Activated T-cell treated with anti-CD3 and anti-CD28 coated beads, Interleukin-2, amount 50 U/mL, for 1 hour (primary cell): ENCODE measurements around the gene GJB4.
"Not testable (repeated sequence)": the region's sequence is repeated elsewhere in the genome, so short reads cannot be mapped to it uniquely, and the experiment has no call there.

Source experiments
- DNase-seq: peaks from one replicate; pipeline ENCODE4 v3.0.0-alpha.2; 2020

The GJB4 gene

GRCh38 chr1:34746785-34747637 lies 12.5 kb upstream of the GJB4 start:
- no peak for DNase-seq

- DNase-seq = no peak
These were observed 11.9 kb upstream of the GJB4 start for GRCh38 chr1:34747638-34747941.

- DNase-seq = no peak
These were observed 9.5 kb upstream of the GJB4 start for GRCh38 chr1:34749992-34750391.

GRCh38 chr1:34750610-34751009 lies 8.9 kb upstream of the GJB4 start:
- DNase-seq = no peak

GRCh38 chr1:34753163-34753562 lies 6.4 kb upstream of the GJB4 start:
- no peak for DNase-seq

- DNase-seq = no peak
These were observed 4.4 kb upstream of the GJB4 start, which contains the start of gene GJB5 for GRCh38 chr1:34754964-34755637. Gene GJB5, plus strand, starts transcription at chr1:34755047. Its CDS starts 2,284 bp downstream, at chr1:34757331.

GRCh38 chr1:34755961-34756360 lies 3.6 kb upstream of the GJB4 start:
- DNase-seq = no peak

- DNase-seq = no peak
These were observed 2.2 kb upstream of the GJB4 start for GRCh38 chr1:34757386-34757785.

DNA sequence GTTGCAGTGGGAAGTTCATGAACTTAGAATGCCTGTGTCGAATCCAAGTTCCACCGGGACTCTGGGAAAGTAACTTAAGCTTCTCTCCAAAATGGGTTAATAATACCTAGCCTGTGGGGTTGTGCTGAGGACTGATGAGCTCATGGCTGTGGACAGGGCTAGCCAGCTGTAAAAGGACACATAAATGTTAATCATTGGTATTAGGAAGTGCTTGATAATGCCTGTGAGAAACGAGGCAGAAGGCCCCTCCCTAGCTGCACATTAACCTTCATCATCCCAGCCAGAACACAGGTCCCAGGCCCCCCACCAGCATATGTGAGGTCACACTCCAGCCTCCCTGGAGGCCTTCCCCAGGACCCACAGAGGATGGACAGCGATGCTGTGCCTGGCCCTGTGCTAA lies 789 bp upstream of the GJB4 start:
- DNase-seq = no peak

DNA sequence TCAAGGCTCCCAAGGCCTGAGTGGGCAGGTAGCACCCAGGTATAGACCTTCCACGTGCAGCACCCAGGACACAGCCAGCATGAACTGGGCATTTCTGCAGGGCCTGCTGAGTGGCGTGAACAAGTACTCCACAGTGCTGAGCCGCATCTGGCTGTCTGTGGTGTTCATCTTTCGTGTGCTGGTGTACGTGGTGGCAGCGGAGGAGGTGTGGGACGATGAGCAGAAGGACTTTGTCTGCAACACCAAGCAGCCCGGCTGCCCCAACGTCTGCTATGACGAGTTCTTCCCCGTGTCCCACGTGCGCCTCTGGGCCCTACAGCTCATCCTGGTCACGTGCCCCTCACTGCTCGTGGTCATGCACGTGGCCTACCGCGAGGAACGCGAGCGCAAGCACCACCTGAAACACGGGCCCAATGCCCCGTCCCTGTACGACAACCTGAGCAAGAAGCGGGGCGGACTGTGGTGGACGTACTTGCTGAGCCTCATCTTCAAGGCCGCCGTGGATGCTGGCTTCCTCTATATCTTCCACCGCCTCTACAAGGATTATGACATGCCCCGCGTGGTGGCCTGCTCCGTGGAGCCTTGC lies 1.7 kb downstream of the GJB4 start:
- DNase-seq = no peak

DNA sequence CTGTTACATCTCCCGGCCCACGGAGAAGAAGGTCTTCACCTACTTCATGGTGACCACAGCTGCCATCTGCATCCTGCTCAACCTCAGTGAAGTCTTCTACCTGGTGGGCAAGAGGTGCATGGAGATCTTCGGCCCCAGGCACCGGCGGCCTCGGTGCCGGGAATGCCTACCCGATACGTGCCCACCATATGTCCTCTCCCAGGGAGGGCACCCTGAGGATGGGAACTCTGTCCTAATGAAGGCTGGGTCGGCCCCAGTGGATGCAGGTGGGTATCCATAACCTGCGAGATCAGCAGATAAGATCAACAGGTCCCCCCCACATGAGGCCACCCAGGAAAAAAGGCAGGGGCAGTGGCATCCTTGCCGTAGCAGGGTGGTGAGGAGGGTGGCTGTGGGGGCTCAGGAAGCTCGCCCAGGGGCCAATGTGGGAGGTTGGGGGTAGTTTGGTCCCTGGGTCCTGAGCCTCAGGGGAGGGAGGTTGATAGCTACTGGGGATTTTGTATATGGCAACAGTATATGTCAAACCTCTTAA lies 2.3 kb downstream of the GJB4 start:
- no peak for DNase-seq

DNA sequence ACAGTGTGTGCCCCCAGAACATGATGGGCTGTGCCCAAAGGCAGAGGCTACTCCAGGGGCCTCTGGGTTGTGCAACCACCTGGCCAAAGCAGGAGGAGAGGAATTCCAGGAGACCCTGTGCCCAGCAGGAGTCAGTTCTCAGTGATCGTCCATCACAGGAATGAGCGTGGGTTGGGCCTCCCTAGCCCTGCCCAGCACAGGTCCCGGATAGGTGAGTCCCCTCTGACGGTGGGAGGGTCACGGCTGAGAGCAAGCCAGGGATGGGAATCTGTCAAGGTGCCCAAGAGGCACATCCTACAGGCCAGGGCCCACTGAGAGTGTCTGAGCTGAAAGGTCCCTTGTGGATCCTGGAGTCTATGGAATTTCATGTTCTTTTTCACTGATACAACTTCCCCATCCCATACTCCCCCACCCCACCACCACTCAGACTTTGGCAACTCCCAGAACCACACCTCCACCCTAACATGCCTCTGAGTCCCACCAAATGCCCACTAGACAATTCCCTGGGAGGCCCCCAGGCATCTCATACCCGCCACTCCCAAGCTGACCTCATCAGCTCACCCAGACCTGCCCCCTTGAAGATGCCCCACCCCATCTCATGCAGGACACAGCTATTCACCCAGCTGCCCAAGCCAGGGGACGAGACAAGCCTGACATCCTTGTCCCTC lies 3.1 kb downstream of the GJB4 start:
- DNase-seq = no peak

- DNase-seq = no peak
These were observed 3.7 kb downstream of the GJB4 start for GRCh38 chr1:34763142-34763781.

DNA sequence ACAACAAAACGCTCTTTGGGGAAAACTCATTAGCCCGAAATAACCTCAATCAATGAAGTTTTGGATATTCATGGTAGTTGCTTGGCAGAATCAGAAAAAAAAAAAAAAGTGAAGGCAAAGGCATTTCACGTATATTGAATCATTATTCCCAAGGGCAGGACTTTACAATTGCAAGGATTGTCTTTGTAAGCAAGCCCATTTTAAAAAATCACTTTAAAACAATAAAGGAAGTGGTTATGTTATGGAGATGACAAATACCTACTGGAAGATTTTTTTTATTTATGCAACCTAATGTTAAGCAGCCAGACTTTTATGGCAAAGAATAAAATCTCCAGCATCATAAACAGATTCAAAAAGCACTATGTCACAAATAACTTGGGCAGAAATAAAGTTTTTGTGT lies 9.3 kb downstream of the GJB4 start:
- no peak for DNase-seq

DNA sequence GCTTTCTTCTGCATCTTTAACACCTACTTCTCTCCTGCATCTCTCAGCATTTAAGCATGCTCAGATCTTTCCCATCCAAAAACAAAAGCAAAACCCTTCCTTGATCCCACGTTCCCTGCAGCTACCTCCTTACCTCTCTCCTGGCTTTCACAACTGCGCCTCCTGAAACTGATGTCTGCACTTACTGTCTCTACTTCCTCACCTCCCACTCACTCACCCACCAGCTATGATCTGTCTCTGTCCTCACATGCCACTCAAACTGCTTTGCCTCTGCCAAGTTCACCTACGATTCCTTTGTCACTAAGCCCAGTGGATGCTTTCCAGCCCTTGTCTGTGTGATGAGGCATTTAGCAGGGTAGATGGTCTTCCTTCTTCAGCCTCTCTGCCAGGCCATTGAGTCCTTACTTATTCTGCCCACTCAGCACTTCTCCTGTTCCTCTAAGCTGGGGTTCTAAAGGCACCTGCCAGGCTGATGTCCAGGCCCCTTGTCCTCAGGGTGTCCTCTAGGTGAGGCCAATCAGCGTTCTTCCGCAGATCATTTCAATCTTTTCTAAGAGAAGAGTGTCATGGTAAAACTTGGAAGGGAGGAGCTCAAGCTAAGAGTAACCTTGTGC lies 11.5 kb downstream of the GJB4 start:
- DNase-seq = no peak

GRCh38 chr1:34771573-34772371 lies 12.2 kb downstream of the GJB4 start:
- DNase-seq = no peak

DNA sequence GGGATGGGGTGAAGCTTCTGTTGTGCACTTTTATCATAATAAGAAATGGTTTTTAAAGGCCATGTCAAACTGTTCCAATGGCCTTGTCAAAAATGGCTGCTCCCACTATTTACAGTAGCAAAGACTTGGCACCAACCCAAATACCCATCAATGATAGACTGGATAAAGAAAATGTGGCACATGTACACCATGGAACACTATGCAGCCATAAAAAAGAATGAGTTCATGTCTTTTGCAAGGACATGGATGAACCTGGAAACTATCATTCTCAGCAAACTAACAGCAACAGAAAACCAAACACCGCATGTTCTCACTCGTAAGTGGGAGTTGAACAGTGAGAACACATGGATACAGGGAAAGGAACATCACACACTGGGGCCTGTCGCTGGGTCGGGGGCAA lies 13.6 kb downstream of the GJB4 start:
- DNase-seq = not testable (repeated sequence)

- DNase-seq = no peak
These were observed 15.4 kb downstream of the GJB4 start for GRCh38 chr1:34774957-34775356.

DNA sequence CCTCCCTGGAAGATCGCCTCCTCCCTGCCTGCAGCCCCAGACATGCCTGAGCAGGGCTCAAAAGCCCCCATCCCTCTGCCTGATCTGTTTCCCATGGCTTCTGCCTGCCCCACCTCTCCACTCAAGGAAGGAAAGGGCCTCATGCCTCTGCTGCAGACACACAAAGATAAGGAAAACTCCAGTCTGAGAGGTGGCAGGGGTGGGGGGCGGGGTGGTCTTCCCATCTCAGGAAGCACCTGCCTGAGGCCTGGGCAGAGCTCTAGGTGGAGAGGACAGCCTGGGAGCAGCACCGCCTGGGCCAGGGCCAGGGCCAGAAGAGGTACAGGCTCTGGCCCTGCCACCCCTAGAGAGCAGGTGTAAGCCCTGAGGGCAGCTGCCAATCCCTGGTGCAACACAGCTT lies 17.4 kb downstream of the GJB4 start:
- no peak for DNase-seq

- no peak for DNase-seq
These were observed 18.2 kb downstream of the GJB4 start for GRCh38 chr1:34777519-34778321.

DNA sequence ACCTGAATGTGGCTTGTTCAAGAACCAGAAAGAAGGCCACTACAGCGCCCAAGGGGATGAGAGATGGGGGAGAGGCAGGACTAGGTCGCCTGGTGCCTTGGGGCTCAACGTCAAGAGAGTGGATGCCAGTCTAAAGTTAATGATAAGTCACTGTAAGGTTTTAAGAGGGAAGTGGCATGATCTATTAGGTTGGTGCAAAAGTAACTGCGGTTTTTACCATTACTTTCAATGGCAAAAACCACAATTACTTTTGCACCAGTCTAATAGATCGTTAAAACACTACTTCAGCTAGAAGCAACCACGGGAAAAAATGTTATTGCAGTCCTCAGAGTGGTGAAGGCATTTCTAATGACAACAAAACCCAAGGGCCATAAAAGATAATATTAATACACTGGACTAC lies 18.8 kb downstream of the GJB4 start:
- no peak for DNase-seq
